Measurements from ENCODE around the gene NHERF2. TPM values are rescaled to one million over a fixed set of nuclear protein-coding genes. Genes with fewer than 3 reads are reported as not detected.

The NHERF2 gene
- total and polyA plus RNA-seq, 9 of the 15 experiments (the other 6 are each of a cell fraction or from before 2014, with no cell fraction given), result 0.15 to 42.0 (median 12.5) TPM

DNA sequence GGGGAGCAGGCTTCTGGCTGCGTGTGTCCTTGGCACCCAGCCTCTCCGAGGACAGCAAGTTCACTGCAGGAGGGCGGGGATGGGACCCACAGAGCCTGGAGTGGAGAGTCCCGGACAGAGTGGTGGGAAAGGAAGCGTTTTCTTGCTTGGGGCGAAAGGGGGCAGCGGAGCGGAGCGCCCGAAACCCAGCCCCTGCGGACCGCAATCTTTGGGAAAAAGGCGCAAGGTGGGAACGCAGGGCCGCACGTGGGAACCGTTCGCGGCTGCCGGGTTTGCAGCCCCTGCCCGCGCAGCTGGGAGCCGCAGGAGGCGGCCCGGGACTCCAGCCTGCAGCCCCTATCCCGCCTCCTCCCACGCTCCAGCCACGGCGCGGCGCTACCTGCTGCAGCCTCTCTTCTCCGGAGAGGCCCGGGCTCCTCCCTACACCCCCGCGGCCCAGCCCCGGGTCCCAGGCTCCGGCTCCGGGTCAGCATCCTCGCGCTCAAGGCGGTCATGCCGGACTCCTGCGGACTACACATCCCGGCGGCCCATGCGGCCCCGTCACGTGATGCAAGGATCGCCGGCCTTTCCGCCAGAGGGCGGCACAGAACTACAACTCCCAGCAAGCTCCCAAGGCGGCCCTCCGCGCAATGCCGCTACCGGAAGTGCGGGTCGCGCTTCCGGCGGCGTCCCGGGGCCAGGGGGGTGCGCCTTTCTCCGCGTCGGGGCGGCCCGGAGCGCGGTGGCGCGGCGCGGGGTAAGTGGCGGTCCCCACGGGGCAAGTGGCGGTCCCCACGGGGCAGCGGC is 20.8 kb downstream of the NHERF2 start, which contains the start of the genes NTHL1 and TSC2 (continued):
- peak; percentile 91 for TF ChIP-seq NR2C2 (CRISPR knock-in tag; IDR thresholded peaks at IDR 0.05)
- peak; percentile 97 for TF ChIP-seq NR2C2 (tag; IDR thresholded peaks at IDR 0.05)
- TF ChIP-seq, protein P1, sequence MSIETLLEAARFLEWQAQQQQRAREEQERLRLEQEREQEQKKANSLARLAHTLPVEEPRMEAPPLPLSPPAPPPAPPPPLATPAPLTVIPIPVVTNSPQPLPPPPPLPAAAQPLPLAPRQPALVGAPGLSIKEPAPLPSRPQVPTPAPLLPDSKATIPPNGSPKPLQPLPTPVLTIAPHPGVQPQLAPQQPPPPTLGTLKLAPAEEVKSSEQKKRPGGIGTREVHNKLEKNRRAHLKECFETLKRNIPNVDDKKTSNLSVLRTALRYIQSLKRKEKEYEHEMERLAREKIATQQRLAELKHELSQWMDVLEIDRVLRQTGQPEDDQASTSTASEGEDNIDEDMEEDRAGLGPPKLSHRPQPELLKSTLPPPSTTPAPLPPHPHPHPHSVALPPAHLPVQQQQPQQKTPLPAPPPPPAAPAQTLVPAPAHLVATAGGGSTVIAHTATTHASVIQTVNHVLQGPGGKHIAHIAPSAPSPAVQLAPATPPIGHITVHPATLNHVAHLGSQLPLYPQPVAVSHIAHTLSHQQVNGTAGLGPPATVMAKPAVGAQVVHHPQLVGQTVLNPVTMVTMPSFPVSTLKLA (conservative IDR thresholded peaks at IDR 0.05), result peak; percentile 89 to 93
- TF ChIP-seq ZNF77 (CRISPR knock-in tag; IDR thresholded peaks at IDR 0.05), result no peak
- no peak for TF ChIP-seq NCOA2 (IDR thresholded peaks at IDR 0.05; ENCODE audit: partially characterized antibody in 2 of 2)
- no peak for TF ChIP-seq HNRNPK (IDR thresholded peaks at IDR 0.05; ENCODE audit: low read depth, low read length, poor library complexity, severe bottlenecking)
- no peak for TF ChIP-seq NCOA4 (IDR thresholded peaks at IDR 0.05; ENCODE audit: partially characterized antibody)
- peak; percentile 88; the same call in 1 of the 2 replicates for TF ChIP-seq ZNF766 (CRISPR knock-in tag; conservative IDR thresholded peaks at IDR 0.05)
- no peak for TF ChIP-seq ZNF133 (CRISPR knock-in tag; IDR thresholded peaks at IDR 0.05)
- no peak for TF ChIP-seq ZNF217 (CRISPR knock-in tag; IDR thresholded peaks at IDR 0.05)
- TF ChIP-seq ZNF586 (CRISPR knock-in tag; conservative IDR thresholded peaks at IDR 0.05), result no peak
- no peak for TF ChIP-seq ZBTB1 (CRISPR knock-in tag; IDR thresholded peaks at IDR 0.05; ENCODE audit: borderline replicate concordance, low read depth)
- TF ChIP-seq, protein P2, sequence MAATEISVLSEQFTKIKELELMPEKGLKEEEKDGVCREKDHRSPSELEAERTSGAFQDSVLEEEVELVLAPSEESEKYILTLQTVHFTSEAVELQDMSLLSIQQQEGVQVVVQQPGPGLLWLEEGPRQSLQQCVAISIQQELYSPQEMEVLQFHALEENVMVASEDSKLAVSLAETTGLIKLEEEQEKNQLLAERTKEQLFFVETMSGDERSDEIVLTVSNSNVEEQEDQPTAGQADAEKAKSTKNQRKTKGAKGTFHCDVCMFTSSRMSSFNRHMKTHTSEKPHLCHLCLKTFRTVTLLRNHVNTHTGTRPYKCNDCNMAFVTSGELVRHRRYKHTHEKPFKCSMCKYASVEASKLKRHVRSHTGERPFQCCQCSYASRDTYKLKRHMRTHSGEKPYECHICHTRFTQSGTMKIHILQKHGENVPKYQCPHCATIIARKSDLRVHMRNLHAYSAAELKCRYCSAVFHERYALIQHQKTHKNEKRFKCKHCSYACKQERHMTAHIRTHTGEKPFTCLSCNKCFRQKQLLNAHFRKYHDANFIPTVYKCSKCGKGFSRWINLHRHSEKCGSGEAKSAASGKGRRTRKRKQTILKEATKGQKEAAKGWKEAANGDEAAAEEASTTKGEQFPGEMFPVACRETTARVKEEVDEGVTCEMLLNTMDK (IDR thresholded peaks at IDR 0.05; ENCODE audit: borderline replicate concordance, insufficient read depth, low read depth, low read length, poor library complexity, severe bottlenecking), result peak; percentile 95
- no peak; a peak in 2 of 4 replicates for TF ChIP-seq RAD21 (CRISPR knock-in tag; conservative IDR thresholded peaks at IDR 0.05 in 1 of 2, IDR thresholded peaks at IDR 0.05 in 1 of 2)
- TF ChIP-seq ZNF436 (CRISPR knock-in tag; IDR thresholded peaks at IDR 0.05), result no peak
- TF ChIP-seq JUND (IDR thresholded peaks at IDR 0.05; ENCODE audit: borderline replicate concordance, low read depth, low read length), result peak; percentile 68; the same call in 1 of the 2 replicates
- no peak; the same call in 2 of the 3 replicates for TF ChIP-seq JUND (tag; IDR thresholded peaks at IDR 0.05; ENCODE audit: borderline replicate concordance, low read depth, low read length)
- 0 out of 2 replicates have a peak, but pooled peaks have one; percentile 22 for TF ChIP-seq ZNF263 (CRISPR knock-in tag; IDR thresholded peaks at IDR 0.05; ENCODE audit: borderline replicate concordance)
- no peak for TF ChIP-seq ARNT (IDR thresholded peaks at IDR 0.05)
- no peak for TF ChIP-seq DDX20 (tag; IDR thresholded peaks at IDR 0.05; ENCODE audit: low read depth)
- peak; percentile 76 for TF ChIP-seq ZBTB17 (CRISPR knock-in tag; IDR thresholded peaks at IDR 0.05)
- TF ChIP-seq, protein P3, sequence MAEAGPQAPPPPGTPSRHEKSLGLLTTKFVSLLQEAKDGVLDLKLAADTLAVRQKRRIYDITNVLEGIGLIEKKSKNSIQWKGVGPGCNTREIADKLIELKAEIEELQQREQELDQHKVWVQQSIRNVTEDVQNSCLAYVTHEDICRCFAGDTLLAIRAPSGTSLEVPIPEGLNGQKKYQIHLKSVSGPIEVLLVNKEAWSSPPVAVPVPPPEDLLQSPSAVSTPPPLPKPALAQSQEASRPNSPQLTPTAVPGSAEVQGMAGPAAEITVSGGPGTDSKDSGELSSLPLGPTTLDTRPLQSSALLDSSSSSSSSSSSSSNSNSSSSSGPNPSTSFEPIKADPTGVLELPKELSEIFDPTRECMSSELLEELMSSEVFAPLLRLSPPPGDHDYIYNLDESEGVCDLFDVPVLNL (CRISPR knock-in tag; IDR thresholded peaks at IDR 0.05; ENCODE audit: low read depth), result no peak

All from K562 (cell line).